Uterus (tissue), 2 donors: Measurements from ENCODE around the gene MAN2A2.

Source experiments
- CTCF ChIP-seq, 4 experiments: fragments of 200-600 bp in 2 of 4; fragments of 450-650 bp in 2 of 4; sonication (generic) in 2 of 4; IDR thresholded peaks; one replicate each; pipeline ENCODE4 v1.5.1; 2016 to 2019; ENCODE audit warnings: antibody characterized with exemption in 4 of 4, mild to moderate bottlenecking in 2 of 4, moderate library complexity in 1 of 4
- POLR2A ChIP-seq, 2 donors: fragments of 450-650 bp; IDR thresholded peaks; one replicate each; pipeline ENCODE4 v1.6.1; 2016; ENCODE audit warnings: antibody characterized with exemption in 2 of 2, mild to moderate bottlenecking in 1 of 2, moderate library complexity in 1 of 2

GRCh38 chr15:90907838-90908507 lies 4.9 kb downstream of the MAN2A2 start:
- TF ChIP-seq CTCF (IDR thresholded peaks at IDR 0.05) (no peak), POLR2A (IDR thresholded peaks at IDR 0.05) (no peak)
